ENCODE results near the gene ABL1. TPM values are rescaled to one million over a fixed set of nuclear protein-coding genes. Genes with fewer than 3 reads are reported as not detected.

The ABL1 gene
- polyA plus RNA-seq, 3 donors: 4.5 to 14.5 (median 8.0) TPM

DNA sequence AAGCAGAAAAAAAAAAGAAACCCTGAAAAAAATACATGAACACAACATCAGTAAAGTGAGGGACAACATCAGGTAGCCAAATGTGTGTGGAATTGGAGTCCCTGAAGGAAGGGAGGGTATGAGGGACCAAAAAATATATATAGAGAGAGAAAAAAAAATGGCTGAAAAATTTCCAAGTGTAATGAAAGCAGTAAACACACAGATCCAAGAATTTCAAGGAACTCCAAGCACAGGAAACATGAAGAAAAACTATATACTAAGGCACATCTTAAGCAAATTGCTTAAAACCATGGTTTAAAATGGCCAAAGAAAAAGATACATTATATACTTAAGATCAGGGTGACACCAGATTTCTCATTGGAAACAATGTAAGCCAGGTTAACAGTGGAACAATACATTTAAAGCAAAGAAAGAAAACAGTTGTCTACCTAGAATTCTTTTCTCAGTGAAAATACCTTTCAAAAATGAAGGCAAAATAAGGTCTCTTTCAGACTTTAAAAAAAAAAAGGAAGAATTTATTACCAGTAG is 24.4 kb upstream of the ABL1 start:
- H3K9me3 Mint-ChIP-seq: peaks cover 0 to 8% (median 4%) of the 10 kb centered on the region in 7 donors
- H4K20me1 ChIP-seq (ENCODE audit: insufficient read depth, low read length): peaks cover under 1% of the 10 kb centered on the region
- H3K4me3 ChIP-seq (replicated peaks in 1 of 3; ENCODE audit: low read depth in 2 of 3, low read length in 3 of 3): no peak overlapping the region
- H3K4me2 ChIP-seq (replicated peaks; ENCODE audit: extremely low read depth, low read length, poor library complexity, severe bottlenecking): no peak overlapping the region
- H2AFZ ChIP-seq (ENCODE audit: insufficient read depth, low read depth, low read length, poor library complexity, severe bottlenecking): no peak overlapping the region
- H3K4me1 ChIP-seq (ENCODE audit: control insufficient read depth in 1 of 2, insufficient read depth in 2 of 2, low read length in 2 of 2): no peaks in the 10 kb centered on the region
- TF ChIP-seq, protein P1, sequence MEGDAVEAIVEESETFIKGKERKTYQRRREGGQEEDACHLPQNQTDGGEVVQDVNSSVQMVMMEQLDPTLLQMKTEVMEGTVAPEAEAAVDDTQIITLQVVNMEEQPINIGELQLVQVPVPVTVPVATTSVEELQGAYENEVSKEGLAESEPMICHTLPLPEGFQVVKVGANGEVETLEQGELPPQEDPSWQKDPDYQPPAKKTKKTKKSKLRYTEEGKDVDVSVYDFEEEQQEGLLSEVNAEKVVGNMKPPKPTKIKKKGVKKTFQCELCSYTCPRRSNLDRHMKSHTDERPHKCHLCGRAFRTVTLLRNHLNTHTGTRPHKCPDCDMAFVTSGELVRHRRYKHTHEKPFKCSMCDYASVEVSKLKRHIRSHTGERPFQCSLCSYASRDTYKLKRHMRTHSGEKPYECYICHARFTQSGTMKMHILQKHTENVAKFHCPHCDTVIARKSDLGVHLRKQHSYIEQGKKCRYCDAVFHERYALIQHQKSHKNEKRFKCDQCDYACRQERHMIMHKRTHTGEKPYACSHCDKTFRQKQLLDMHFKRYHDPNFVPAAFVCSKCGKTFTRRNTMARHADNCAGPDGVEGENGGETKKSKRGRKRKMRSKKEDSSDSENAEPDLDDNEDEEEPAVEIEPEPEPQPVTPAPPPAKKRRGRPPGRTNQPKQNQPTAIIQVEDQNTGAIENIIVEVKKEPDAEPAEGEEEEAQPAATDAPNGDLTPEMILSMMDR (IDR thresholded peaks at IDR 0.05): no peak
- no peak overlapping the region for H3K27ac ChIP-seq (ENCODE audit: low read depth in 1 of 2, low read length in 2 of 2)
- H3K36me3 Mint-ChIP-seq: peaks cover 0 to 3% of the 10 kb centered on the region in 2 donors
- peaks cover 0 to 4% (median 1%) of the 10 kb centered on the region in 3 donors for H3K27me3 Mint-ChIP-seq (ENCODE audit: low read depth in 3 of 3)
- peaks cover 0 to 3% of the 10 kb centered on the region in 2 donors for H3K9me3 ChIP-seq (replicated peaks in 1 of 2; ENCODE audit: control insufficient read depth in 1 of 2, insufficient read depth in 1 of 2, low read length in 2 of 2)
- H3K4me3 Mint-ChIP-seq: no peak overlapping the region
- intact Hi-C loops (cut with micrococcal nuclease): no loop called here
- no peaks in the 10 kb centered on the region for H3K79me2 ChIP-seq (ENCODE audit: insufficient read depth, low read length)
- DNase-seq: no peak
- no peak overlapping the region for H3K27ac Mint-ChIP-seq
- no peaks in the 10 kb centered on the region for H3K27me3 ChIP-seq (ENCODE audit: control insufficient read depth in 2 of 2, insufficient read depth in 2 of 2, low read length in 2 of 2)
- H3K36me3 ChIP-seq (replicated peaks in 1 of 2; ENCODE audit: control insufficient read depth in 1 of 2, insufficient read depth in 2 of 2, low read length in 2 of 2): no peaks in the 10 kb centered on the region
- H3K9ac ChIP-seq (ENCODE audit: insufficient read depth, low read length, poor library complexity, severe bottlenecking): no peak overlapping the region
- H3K4me1 Mint-ChIP-seq: no peaks in the 10 kb centered on the region

DNA sequence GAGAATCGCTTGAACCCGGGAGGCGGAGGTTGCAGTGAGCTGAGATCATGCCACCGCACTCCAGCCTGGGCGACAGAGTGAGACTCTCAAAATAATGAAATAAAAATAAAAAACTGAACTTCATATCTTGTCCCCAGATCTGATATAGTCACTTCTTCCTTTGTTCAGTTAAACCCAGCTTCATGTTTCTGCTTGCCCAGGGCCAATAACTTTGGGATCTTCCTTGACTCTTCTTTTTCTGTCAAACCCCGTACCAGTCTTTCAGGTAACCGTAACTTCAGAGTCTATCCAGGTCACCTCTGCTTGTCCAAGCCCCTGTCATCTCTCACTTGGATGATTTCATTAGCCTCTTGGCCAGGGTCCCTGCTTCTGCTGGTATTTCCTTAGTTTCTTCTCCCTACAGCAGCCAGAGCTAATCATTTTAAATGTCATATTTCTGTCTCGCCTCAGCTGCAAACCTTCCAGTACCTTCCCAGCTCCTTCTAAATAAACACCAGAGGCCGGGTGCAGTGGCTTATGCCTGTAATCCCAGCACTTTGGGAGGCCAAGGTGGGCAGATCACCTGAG is 19.7 kb upstream of the ABL1 start:
- no peak for DNase-seq
- Histone ChIP-seq H3K36me3 (replicated peaks in 1 of 2; ENCODE audit: control insufficient read depth in 1 of 2, insufficient read depth in 2 of 2, low read length in 2 of 2) (no peaks in the 10 kb centered on the region), H3K4me3 (replicated peaks in 1 of 3; ENCODE audit: low read depth in 2 of 3, low read length in 3 of 3) (no peak overlapping the region), H4K20me1 (ENCODE audit: insufficient read depth, low read length) (peaks cover 7% of the 10 kb centered on the region), H3K27ac (ENCODE audit: low read depth in 1 of 2, low read length in 2 of 2) (no peak overlapping the region), H3K4me2 (replicated peaks; ENCODE audit: extremely low read depth, low read length, poor library complexity, severe bottlenecking) (no peak overlapping the region), H3K79me2 (ENCODE audit: insufficient read depth, low read length) (no peaks in the 10 kb centered on the region), H3K27me3 (ENCODE audit: control insufficient read depth in 2 of 2, insufficient read depth in 2 of 2, low read length in 2 of 2) (no peaks in the 10 kb centered on the region), H2AFZ (ENCODE audit: insufficient read depth, low read depth, low read length, poor library complexity, severe bottlenecking) (no peak overlapping the region), H3K9ac (ENCODE audit: insufficient read depth, low read length, poor library complexity, severe bottlenecking) (no peak overlapping the region), H3K9me3 (replicated peaks in 1 of 2; ENCODE audit: control insufficient read depth in 1 of 2, insufficient read depth in 1 of 2, low read length in 2 of 2) (no peaks in the 10 kb centered on the region), H3K4me1 (ENCODE audit: control insufficient read depth in 1 of 2, insufficient read depth in 2 of 2, low read length in 2 of 2) (no peaks in the 10 kb centered on the region)
- TF ChIP-seq, protein P1 (IDR thresholded peaks at IDR 0.05): no peak
- Mint-ChIP-seq H3K4me1 (no peaks in the 10 kb centered on the region), H3K9me3 (peaks cover 1 to 16% (median 8%) of the 10 kb centered on the region in 7 donors), H3K27ac (no peak overlapping the region), H3K27me3 (ENCODE audit: low read depth in 3 of 3) (peaks cover 0 to 6% (median 0%) of the 10 kb centered on the region in 3 donors), H3K36me3 (no peaks in the 10 kb centered on the region), H3K4me3 (no peak overlapping the region)
- WGBS (ENCODE audit: insufficient coverage): 86% methylated on average over 3 of the region's 9 CpGs
- intact Hi-C loops (cut with micrococcal nuclease): no loop called here
